IPS-18c (cell line): ENCODE measurements around the gene IL1RAPL2.

Experiments used
- H3K4me3 ChIP-seq: 2 replicates; pipeline ENCODE4 v1.7.0; 2013; ENCODE audit warnings: low read depth, mild to moderate bottlenecking, low read length, moderate library complexity; ENCODE audit not compliant: insufficient read depth
- H3K9me3 ChIP-seq: one replicate; pipeline ENCODE4 v1.6.1; 2013; ENCODE audit warnings: mild to moderate bottlenecking, low read length, moderate library complexity; ENCODE audit not compliant: control insufficient read depth, insufficient read depth

IL1RAPL2 gene

DNA sequence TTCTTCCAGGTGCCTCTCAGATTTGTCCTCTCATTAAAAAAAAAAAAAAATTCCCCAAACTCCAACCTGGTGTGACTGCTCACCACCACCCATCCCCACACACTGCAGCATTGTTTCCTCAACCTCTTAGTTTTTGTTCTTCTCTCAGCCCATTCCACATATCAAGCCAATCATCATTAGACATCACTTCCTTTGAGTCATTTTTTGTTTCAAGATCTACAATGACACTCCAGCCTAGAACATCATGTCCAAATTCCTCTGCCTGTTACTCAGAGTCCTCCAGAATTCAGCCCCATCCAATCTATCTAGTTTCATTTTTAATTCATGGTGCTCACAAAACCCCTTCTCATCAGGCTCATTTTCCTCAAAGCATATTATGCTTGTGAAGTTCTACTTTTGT is 917.0 kb downstream of the IL1RAPL2 start:
- Histone ChIP-seq H3K4me3 (no peak overlapping the region), H3K9me3 (no peaks in the 10 kb centered on the region)

DNA sequence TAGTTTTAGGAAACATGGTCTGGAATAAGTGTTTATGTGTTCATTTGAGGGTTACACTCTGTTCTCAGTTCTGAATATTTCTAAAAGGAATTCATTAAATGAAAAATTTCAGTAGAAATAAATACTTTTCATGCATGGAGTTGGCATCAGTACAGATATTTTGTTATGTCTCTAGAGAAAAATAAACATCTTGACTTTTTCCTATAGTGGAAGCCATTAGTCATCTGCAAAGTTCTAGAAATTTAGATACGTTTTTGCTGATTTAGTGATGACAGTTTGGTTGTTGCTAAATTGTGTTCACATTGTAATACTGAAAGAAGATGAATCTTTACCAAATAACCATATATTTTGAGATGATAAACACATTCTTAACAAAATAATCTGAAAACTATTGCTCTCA is 922.7 kb downstream of the IL1RAPL2 start:
- Histone ChIP-seq H3K9me3 (peaks cover 2% of the 10 kb centered on the region), H3K4me3 (no peak overlapping the region)

DNA sequence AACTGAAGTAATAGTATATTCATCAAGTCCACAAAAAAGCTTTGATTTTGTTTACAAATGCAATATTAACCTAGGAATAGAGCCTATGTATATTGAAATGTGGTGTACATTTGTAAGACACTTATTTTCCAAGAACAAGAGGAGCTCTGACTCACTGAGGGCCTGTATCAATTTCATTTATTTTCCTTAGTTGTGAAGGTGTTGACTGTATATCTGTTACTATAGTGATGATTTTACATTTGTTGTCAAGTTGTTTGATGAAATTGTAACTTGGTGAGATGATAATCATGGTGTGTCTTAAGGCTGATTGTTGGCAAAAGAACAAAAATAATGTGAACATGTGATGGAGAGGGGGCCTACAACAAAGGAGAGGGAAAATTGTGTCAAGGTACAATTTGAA is 929.4 kb downstream of the IL1RAPL2 start:
- Histone ChIP-seq H3K9me3 (no peaks in the 10 kb centered on the region), H3K4me3 (no peak overlapping the region)

DNA sequence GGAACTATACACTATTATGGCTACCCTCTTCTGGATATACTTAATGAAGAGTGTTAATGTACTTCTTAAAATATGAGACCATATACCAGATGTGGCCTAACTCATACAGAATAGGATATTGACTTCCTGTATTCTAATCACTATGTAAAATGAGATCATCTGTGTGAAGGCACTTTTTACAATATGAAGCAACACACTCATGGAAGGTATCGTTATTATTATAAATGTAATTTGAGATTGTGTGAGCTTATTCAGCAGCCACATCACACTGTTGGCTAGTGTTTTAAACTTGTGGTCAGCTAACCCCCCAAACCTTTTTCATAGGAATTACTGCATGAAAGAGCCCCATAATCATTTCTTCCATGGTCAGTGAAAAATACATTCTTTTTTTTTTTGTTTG is 936.3 kb downstream of the IL1RAPL2 start:
- H3K9me3 ChIP-seq, result no peaks in the 10 kb centered on the region
- no peak overlapping the region for H3K4me3 ChIP-seq

DNA sequence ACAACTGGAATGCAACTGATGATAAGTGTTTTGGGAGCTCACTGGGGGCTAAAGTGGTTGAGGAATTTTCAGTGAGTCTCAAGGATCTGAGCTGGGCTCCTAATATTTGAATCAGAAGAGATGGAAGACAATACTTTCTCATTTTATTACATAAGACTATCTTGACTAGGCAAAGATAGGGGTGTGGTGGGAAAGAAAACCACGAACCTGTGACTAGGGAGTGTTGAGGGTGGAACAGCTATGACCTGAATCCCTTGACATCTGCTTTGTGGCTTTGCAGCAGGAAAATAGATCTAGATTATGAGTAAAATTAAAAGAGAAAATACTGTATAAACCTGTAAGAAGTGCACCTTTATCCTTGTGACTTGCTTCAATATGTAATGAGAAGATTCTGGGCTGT is 949.6 kb downstream of the IL1RAPL2 start:
- H3K9me3 ChIP-seq, result no peaks in the 10 kb centered on the region
- no peak overlapping the region for H3K4me3 ChIP-seq

DNA sequence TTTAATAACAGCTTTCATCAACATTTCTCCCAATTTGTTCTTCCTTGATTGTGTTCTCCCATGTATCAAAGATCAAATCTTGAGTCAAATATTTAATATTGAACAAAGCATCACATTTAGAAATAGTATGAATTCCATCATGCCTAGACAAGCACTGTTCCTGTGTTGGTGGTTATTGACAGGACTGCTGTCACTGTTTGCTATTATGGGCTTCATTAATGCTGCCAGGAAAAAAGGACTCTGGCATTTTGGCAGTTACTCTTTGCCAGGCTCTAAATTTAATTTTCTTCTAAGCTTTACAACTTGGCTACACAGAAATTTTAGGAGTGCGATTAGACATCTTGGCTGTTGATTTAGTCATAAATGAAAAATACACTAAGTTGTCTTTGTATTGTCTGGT is 960.4 kb downstream of the IL1RAPL2 start:
- Histone ChIP-seq H3K9me3 (no peaks in the 10 kb centered on the region), H3K4me3 (no peak overlapping the region)

DNA sequence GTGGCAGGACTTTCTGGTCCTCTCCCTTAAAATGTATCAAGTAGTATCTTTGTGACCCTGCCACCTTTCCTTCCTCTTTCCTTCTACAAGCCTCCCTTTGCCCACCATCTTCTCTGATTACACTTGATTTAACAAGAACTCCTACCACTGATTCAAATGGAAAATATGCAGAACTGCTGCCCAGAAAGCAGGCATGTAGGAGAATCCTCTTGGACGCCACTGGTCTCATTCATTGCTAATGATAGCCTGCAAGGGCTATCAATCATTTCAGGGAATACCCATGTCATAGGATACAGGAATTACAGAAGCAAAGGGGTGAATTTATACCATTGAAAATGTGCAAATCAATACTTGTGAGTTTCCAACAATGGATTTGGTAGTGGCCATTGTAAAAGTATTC is 961.8 kb downstream of the IL1RAPL2 start:
- no peak overlapping the region for H3K4me3 ChIP-seq
- no peaks in the 10 kb centered on the region for H3K9me3 ChIP-seq

DNA sequence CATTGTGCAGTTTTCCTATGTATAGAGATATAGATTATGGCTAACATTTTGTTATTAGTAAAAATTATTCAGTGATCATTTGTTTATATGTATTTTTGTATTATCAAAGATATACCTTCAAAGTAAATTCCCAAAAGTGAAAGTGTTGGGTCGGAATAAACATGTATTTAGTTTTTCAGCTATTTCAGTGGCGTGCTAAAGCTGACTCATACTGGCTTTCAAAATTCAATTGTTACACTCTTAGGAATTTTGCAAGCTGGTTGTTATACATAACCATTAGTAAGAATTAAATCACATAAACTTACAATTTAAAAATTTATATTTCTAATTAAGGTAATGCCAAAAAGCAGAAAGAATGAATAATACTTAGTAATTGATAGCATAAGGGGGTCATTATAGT is 968.0 kb downstream of the IL1RAPL2 start:
- H3K9me3 ChIP-seq, result no peaks in the 10 kb centered on the region
- H3K4me3 ChIP-seq, result no peak overlapping the region

DNA sequence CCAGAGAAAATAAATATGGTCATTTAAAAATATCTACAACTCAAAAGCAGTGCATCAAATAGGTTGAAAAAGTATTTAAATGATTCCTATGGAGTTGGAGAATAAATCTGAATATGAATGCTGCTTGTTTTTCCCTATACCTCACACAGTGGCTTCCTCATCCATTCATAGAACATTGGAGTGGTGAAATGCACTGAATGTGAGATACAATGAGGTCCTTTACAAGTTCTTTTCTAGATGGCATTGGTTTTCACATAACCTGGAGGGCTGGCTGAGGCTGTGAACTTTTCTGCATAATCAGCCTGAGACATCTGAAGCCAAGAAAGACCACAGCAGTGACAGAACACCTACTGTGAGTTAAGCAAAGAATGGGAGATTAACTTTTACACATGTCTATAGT is 977.3 kb downstream of the IL1RAPL2 start:
- Histone ChIP-seq H3K9me3 (no peaks in the 10 kb centered on the region), H3K4me3 (no peak overlapping the region)

DNA sequence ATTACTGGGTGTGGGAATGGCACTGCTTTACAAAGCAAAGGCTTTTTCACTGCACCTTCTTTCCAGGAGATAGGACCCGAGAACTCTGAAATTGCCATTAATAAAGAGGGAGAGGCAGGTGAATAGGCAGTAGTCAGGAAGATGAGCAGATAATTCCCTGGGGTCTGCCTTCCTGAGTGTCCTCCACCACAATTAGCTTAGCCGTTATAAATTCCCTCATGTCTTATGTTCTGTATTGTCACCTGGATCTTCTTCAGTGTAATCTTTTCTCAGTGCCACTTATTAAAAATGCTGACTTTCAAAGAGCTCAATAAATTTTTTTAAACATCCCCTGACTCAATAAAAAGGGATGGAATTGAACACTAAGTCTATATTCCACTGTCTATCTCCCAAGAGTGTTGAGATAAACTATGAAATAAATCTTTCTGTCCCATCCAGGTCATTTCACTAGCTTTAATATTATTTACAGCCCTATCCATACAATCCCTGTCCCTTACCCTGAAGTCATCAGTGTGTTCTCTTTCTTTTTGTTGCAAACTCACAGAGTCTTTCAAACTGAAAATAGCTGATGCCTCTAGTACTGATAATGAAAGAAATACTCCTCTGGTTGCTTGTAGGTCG is 984.2 kb downstream of the IL1RAPL2 start:
- Histone ChIP-seq H3K9me3 (no peaks in the 10 kb centered on the region), H3K4me3 (no peak overlapping the region)

DNA sequence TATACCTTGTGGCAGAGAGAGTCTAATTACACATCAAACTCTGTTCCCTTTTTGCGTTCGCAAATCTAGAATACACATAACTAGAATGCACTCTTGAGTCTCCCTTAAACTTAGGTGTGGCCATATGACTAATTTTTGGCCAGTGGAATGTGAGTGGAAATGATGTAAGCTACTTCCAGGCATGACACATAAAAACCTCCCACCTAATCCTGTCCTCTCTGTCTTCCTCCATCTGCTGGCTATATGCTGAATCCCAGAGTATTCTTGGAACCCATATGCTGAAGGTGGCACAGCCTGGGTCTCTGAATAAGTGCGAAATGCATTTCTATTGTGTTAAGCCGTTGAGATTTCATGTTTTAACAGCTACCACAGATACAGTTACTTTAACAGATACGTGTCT is 986.4 kb downstream of the IL1RAPL2 start:
- no peaks in the 10 kb centered on the region for H3K9me3 ChIP-seq
- H3K4me3 ChIP-seq, result no peak overlapping the region

DNA sequence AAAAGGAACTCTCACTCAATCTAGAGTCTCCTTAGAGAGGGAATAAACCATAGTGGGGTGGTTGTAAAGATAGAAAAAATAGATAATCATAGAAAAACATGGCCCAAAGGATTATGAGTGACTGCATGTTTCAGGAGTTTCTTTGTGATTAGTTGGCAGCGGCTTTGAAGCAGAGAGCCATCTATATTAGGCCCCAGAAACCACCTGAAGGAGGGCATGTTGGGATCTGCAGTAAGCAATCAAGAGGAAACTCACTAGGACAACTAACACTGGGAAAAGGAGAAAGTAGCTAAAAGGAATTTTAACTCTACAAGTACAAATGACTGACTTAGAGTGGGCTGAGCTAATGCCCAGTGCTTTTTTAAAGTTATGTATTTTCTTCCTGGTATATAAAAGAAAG is 987.1 kb downstream of the IL1RAPL2 start:
- Histone ChIP-seq H3K4me3 (no peak overlapping the region), H3K9me3 (no peaks in the 10 kb centered on the region)

DNA sequence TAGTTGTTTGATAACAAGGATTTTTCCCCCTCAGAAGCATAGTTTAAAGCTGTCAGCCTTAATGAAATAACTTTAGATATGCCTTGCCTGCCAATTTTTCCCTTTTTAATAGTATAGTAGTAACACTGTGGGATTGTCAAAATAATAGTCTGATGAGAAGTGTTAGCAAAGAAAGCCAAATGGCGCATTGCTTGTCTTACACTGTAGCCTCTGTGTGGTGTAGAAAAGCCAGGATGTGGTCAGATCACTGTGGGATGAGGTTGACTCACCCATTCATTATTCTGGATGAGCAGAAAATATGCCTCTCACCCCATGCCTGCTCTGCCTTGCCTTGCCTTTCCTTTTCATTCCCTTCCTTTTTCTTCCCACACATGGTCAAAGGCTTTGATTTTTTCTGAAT is 998.5 kb downstream of the IL1RAPL2 start:
- H3K9me3 ChIP-seq, result no peaks in the 10 kb centered on the region
- H3K4me3 ChIP-seq, result no peak overlapping the region

DNA sequence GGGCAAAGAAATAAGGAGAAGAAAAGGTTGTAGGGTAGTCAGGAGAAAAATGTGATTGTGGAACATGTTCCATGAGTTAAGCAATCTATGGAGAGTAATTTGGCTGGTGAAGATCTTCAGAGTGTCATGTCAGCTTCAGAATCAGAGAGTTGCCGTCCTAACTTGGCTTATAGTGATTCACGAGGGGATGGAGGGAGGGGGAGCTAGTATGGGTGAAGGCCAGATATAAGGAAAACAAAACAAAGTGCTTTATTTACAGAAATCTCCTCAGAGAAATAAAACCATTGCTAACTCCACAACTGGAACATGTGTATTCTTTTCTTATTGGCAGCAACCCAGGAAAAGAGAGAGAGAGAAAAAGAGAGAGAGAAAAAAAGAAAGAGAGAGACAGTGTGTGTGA is 999.9 kb downstream of the IL1RAPL2 start:
- H3K4me3 ChIP-seq, result no peak overlapping the region
- no peaks in the 10 kb centered on the region for H3K9me3 ChIP-seq

DNA sequence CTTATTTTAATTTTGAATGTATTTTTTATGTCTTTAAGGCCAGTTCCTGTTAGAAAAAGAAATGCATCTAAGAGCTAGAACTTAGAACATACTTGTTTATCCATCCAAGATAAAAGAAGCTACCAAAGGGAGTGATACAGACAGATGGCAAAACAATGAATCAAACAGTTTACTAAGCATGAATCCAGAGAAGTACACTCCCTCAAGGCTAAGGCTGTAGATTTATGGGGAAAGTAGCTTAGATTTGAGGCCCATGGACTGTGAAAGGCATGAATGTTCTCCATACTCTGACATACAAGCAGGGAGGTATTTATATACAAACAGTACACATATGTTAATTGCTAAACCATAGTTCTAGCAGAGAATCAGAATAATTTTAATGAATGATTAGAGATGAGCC is 1001.1 kb downstream of the IL1RAPL2 start:
- no peaks in the 10 kb centered on the region for H3K9me3 ChIP-seq
- no peak overlapping the region for H3K4me3 ChIP-seq

DNA sequence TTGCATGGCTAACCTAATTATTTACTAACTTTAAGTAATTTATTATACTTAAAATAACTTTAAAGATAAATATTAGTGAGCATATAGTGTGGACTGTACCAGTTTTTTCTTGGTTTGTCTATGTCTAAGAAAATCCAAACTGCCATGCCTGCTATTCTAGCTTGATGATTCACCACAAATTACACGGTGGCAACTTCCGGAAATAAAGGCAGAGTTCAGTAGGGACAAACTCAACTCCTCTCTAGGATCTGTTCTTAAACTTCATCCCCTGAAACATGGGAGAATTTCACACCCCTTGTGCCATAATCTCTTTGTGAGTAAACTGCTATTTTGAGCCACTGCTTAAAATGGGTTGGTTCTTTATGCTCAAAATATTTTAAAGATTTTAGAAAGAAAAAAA is 1042.7 kb downstream of the IL1RAPL2 start:
- Histone ChIP-seq H3K4me3 (no peak overlapping the region), H3K9me3 (no peaks in the 10 kb centered on the region)

DNA sequence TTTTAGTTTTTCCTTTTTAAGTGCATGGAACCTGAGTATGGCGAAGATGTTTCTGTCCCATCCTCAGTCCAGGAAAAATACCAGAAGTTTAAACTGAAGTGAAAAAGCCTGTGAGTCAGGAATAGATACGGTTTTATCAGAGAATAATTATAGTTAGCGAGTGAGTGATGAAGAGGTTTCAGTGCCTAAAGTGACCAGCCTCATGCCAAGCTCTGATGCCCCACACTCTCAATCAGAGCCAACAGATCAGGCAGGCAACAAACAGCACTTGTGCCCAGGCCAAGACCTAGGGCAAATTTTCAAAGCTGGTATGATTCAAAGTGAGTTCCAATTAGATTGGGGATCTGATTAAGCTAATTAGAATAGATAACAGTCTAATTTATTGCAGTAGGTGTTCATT is 1043.5 kb downstream of the IL1RAPL2 start:
- no peaks in the 10 kb centered on the region for H3K9me3 ChIP-seq
- H3K4me3 ChIP-seq, result no peak overlapping the region

DNA sequence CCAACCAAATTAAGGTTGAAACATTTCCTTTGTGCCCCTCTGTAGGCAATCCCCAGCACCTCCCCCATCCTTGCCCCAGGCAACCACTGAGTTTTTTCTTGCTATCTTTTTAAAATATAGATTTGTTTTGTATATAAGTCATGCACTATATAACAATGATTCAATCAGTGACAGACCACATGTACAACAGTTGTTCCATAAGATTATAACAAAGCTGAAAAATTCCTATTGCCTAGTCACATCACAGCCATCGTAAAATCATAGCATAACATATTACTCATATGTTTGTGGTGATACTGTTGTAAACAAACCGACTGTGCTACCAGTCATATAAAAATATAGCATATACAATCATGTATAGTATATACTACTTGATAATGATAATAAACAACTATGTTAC is 1044.4 kb downstream of the IL1RAPL2 start:
- H3K4me3 ChIP-seq, result no peak overlapping the region

DNA sequence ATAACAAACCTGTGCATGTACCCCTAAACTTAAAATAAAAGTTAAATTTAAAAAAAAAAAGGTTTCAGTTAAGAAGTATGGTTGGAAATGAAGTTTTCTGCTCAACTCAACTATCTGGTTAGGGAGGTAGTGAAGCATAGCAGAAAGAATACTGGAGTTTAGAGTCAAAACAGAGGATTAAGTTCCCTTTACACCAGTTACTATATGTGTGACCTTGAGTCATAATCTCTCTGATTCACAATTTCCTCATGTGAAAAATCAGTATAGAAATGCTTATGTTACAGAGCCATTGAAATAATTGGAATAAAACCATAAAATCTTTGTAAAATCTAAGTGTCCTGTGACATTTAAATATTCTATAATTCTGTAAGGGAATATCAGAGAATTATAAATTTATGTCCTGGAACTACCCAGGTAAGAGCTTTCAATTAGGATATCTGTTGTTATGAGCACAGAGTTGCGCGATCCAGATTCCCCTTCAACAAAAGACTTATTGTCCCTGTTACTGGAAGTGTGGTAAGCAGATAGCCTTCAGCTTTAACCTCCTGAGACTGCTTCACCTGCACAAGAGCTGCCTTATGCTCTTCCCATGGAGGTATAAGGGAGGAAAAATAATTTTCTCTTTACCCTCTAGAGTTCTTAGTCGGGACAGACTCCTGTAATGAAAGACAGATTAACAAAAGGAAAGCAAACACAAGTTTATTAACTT is 1052.5 kb downstream of the IL1RAPL2 start:
- Histone ChIP-seq H3K4me3 (no peak overlapping the region), H3K9me3 (no peaks in the 10 kb centered on the region)

More for the DNA sequence above, 1044.4 kb downstream of the IL1RAPL2 start:
- no peaks in the 10 kb centered on the region for H3K9me3 ChIP-seq
